Measurements from ENCODE around the gene ABHD17A. TPM values are rescaled to one million over a fixed set of nuclear protein-coding genes. Genes with fewer than 3 reads are reported as not detected.

Gene ABHD17A
- total RNA-seq, 1 experiment from 2014 or later: 39.5 TPM

DNA sequence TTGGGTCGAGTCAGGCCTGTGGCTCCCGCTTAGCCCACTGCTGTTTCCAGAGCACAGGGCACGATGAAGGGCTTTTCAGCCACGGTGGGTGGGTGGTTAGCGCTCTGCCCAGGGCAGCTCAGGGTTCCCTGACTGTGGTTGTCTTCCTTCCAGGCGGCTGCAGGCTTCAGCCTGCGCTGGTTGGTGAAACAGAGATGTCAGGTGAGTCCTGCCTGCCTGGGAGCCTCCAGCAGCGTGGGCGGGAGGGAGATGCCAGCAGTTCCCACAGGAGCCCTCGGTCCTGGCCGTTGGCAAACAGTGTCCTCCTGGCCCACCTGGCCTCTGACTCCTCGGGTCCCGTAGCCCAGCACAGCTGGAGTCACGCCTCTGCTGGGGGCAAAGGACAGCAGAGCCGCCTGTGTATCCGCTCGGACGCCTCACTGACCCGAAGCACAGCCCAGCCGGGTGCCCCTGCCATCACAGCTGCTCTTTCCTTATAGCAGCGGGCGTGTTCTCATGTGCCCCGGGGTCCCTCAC lies 29.6 kb upstream of the ABHD17A start:
- ChIA-PET POLR2A (interaction anchor here (0.5 kb wide), 1 partner anchor 46 kb away, joined by 3 read pairs; no protein-coding TSS in a partner anchor), CTCF (interaction anchor here (0.6 to 2.7 kb wide), 3 partner anchors 14 to 62 kb away, joined by 3 to 17 read pairs (median 3); no protein-coding TSS in a partner anchor)

GRCh38 chr19:1913781-1914577 lies 28.7 kb upstream of the ABHD17A start:
- intact Hi-C loops (cut with micrococcal nuclease): no loop called here
- H3K9me3 Mint-ChIP-seq (ENCODE audit: unreplicated experiment): no peaks in the 10 kb centered on the region
- no TSS peak for BruUV-seq (replicated peaks)
- no peak overlapping the region for H3K27ac Mint-ChIP-seq (ENCODE audit: low read depth, unreplicated experiment)
- peak; percentile 38 for DNase-seq (ENCODE audit: unreplicated experiment)
- H3K4me3 Mint-ChIP-seq (ENCODE audit: unreplicated experiment): no peak overlapping the region
- H3K4me1 Mint-ChIP-seq (ENCODE audit: insufficient read depth, unreplicated experiment): peaks cover 6% of the 10 kb centered on the region
- H3K27me3 Mint-ChIP-seq (ENCODE audit: insufficient read depth, unreplicated experiment): no peaks in the 10 kb centered on the region
- TF ChIP-seq, protein P1, sequence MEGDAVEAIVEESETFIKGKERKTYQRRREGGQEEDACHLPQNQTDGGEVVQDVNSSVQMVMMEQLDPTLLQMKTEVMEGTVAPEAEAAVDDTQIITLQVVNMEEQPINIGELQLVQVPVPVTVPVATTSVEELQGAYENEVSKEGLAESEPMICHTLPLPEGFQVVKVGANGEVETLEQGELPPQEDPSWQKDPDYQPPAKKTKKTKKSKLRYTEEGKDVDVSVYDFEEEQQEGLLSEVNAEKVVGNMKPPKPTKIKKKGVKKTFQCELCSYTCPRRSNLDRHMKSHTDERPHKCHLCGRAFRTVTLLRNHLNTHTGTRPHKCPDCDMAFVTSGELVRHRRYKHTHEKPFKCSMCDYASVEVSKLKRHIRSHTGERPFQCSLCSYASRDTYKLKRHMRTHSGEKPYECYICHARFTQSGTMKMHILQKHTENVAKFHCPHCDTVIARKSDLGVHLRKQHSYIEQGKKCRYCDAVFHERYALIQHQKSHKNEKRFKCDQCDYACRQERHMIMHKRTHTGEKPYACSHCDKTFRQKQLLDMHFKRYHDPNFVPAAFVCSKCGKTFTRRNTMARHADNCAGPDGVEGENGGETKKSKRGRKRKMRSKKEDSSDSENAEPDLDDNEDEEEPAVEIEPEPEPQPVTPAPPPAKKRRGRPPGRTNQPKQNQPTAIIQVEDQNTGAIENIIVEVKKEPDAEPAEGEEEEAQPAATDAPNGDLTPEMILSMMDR (IDR thresholded peaks at IDR 0.05; ENCODE audit: unreplicated experiment): no peak
- peaks cover 17% of the 10 kb centered on the region for H3K36me3 Mint-ChIP-seq (ENCODE audit: insufficient read depth, unreplicated experiment)
- POLR2A ChIA-PET: no interaction called here
- CTCF ChIA-PET: interaction anchor here (0.6 to 2.7 kb wide), 4 partner anchors 12 to 61 kb away, joined by 3 to 17 read pairs (median 3); no protein-coding TSS in a partner anchor

More for the DNA sequence above, 29.6 kb upstream of the ABHD17A start:
- H3K27ac Mint-ChIP-seq (ENCODE audit: low read depth, unreplicated experiment): no peak overlapping the region
- no TSS peak for BruUV-seq (replicated peaks)
- peaks cover 26% of the 10 kb centered on the region for H3K36me3 Mint-ChIP-seq (ENCODE audit: insufficient read depth, unreplicated experiment)
- no peak overlapping the region for H3K4me3 Mint-ChIP-seq (ENCODE audit: unreplicated experiment)
- intact Hi-C loops (cut with micrococcal nuclease): no loop called here
- no peaks in the 10 kb centered on the region for H3K9me3 Mint-ChIP-seq (ENCODE audit: unreplicated experiment)
- peaks cover 6% of the 10 kb centered on the region for H3K4me1 Mint-ChIP-seq (ENCODE audit: insufficient read depth, unreplicated experiment)
- TF ChIP-seq, protein P1 (IDR thresholded peaks at IDR 0.05; ENCODE audit: unreplicated experiment): no peak
- no peaks in the 10 kb centered on the region for H3K27me3 Mint-ChIP-seq (ENCODE audit: insufficient read depth, unreplicated experiment)
- no peak for DNase-seq (ENCODE audit: unreplicated experiment)

DNA sequence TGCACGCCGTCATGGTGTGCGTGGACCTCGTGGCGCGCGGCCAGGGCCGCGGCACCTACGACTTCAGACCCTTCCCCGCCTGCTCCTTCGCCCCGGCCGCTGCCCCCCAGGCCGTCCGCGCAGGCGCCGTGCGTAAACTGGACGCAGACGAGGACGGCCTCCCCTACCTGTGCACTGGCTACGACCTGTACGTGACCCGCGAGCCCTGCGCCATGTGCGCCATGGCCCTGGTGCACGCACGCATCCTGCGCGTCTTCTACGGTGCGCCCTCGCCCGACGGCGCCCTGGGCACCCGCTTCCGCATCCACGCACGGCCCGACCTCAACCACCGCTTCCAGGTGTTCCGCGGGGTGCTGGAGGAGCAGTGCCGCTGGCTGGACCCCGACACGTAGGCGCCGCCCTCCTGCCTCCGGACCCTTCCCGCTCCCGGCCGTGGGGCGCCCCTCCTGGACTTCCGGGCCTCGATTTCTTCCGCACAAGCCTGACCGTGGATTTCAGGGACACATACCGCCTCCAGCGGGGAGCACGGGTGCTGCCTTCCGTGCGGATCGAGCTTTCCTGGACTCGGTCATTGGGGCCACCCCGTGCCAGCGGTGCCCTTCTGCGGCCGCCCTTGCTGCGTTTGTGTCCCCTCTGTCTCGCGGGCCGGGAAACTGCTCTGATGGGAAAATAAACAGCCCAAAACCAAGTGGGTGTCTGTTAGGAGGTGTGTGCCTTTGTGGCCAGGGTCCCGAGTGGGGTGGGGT lies 27.6 kb upstream of the ABHD17A start:
- Mint-ChIP-seq H3K36me3 (ENCODE audit: insufficient read depth, unreplicated experiment) (peaks cover 12% of the 10 kb centered on the region), H3K4me3 (ENCODE audit: unreplicated experiment) (no peak overlapping the region), H3K27me3 (ENCODE audit: insufficient read depth, unreplicated experiment) (no peaks in the 10 kb centered on the region), H3K9me3 (ENCODE audit: unreplicated experiment) (no peaks in the 10 kb centered on the region), H3K27ac (ENCODE audit: low read depth, unreplicated experiment) (no peak overlapping the region), H3K4me1 (ENCODE audit: insufficient read depth, unreplicated experiment) (peaks cover 6% of the 10 kb centered on the region)
- intact Hi-C loops (cut with micrococcal nuclease): no loop called here
- ChIA-PET CTCF (interaction anchor here (0.9 to 2.7 kb wide), 2 partner anchors 13 to 16 kb away, joined by 3 to 17 read pairs; no protein-coding TSS in a partner anchor), POLR2A (no interaction called here)
- no TSS peak for BruUV-seq (replicated peaks)
- no peak for DNase-seq (ENCODE audit: unreplicated experiment)
- TF ChIP-seq, protein P1 (IDR thresholded peaks at IDR 0.05; ENCODE audit: unreplicated experiment): no peak

DNA sequence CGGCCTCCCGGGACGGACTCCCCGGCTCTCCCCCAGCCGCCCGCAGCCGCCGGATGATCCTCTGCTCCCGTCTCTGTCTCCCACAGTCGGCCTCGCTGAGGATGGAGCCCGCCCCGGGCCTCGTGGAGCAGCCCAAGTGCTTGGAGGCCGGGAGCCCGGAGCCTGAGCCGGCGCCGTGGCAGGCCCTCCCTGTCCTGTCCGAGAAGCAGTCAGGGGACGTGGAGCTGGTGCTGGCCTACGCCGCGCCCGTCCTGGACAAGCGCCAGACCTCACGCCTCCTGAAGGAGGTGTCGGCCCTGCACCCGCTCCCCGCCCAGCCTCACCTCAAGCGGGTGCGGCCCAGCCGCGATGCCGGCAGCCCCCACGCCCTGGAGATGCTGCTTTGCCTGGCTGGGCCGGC lies 26.7 kb upstream of the ABHD17A start:
- Mint-ChIP-seq H3K4me3 (ENCODE audit: unreplicated experiment) (no peak overlapping the region), H3K27ac (ENCODE audit: low read depth, unreplicated experiment) (no peak overlapping the region)
- TF ChIP-seq, protein P1 (IDR thresholded peaks at IDR 0.05; ENCODE audit: unreplicated experiment): no peak

More for the DNA sequence above, 26.7 kb upstream of the ABHD17A start:
- CTCF ChIA-PET: no interaction called here
- intact Hi-C loops (cut with micrococcal nuclease): no loop called here
- no peaks in the 10 kb centered on the region for H3K27me3 Mint-ChIP-seq (ENCODE audit: insufficient read depth, unreplicated experiment)
- POLR2A ChIA-PET: interaction anchor here (0.5 kb wide), 1 partner anchor 27 kb away, joined by 3 read pairs; no protein-coding TSS in a partner anchor
- DNase-seq (ENCODE audit: unreplicated experiment): no peak
- H3K9me3 Mint-ChIP-seq (ENCODE audit: unreplicated experiment): no peaks in the 10 kb centered on the region
- no TSS peak for BruUV-seq (replicated peaks)
- H3K4me1 Mint-ChIP-seq (ENCODE audit: insufficient read depth, unreplicated experiment): peaks cover 6% of the 10 kb centered on the region
- peaks cover 12% of the 10 kb centered on the region for H3K36me3 Mint-ChIP-seq (ENCODE audit: insufficient read depth, unreplicated experiment)
